K562 (cell line): ENCODE results near the gene GAK. TPM values are rescaled to one million over a fixed set of nuclear protein-coding genes. Genes with fewer than 3 reads are reported as not detected.
"Not testable (repeated sequence)": the region's sequence is repeated elsewhere in the genome, so short reads cannot be mapped to it uniquely, and the experiment has no call there.

Experiments used
- ATAC-seq: fragments of 200-7000 bp; cut with Tn5 transposase; 3 replicates; pipeline ENCODE4 v1.9.1; 2020; ENCODE audit warnings: moderate library complexity
- BruUV-seq: library from RNA; stranded (reverse); fragments of 400-500 nt; replicated peaks from 2 replicates; lab custom pipeline; 2021; lab: Mats Ljungman, UMichigan
- CTCF ChIA-PET: fragments of 300-600 bp; formaldehyde crosslinking; extraction: SDS; loops from one replicate; lab custom pipeline; 2021; ENCODE audit warnings: low intra/inter-chr PET ratio; lab: Yijun Ruan, JAX
- POLR2A ChIA-PET: fragments of 300-600, 350-650 bp; sonication (Branson Sonifier 250); formaldehyde crosslinking; extraction: SDS; loops from one replicate; lab custom pipeline; 2021; ENCODE audit warnings: antibody characterized with exemption, inconsistent platforms; lab: Yijun Ruan, JAX
- DNase-seq, 4 experiments: peaks; one replicate each; pipeline versions ENCODE4 v3.0.0 to v3.0.0-alpha.2; 2011 to 2018; ENCODE audit warnings: low spot score in 3 of 4, mixed read lengths in 3 of 4; ENCODE audit errors: extremely low read depth in 1 of 4
- FAIRE-seq: peaks from 2 replicates; lab custom pipeline; 2011; peaks lifted over from hg19 to GRCh38; lab: Jason Lieb, UNC
- H2AFZ ChIP-seq: 2 replicates; pipeline ENCODE4 v1.6.0; 2011; ENCODE audit warnings: low read depth, low read length, control low read depth, inconsistent platforms
- H3K27ac ChIP-seq: fragments of 200-600 bp; 3 replicates; pipeline ENCODE4 v1.8.0; 2011; ENCODE audit warnings: low read depth, mild to moderate bottlenecking, control low read depth, inconsistent platforms, low read length, moderate library complexity, mixed read lengths; ENCODE audit errors: extremely low read depth
- H3K27me3 ChIP-seq, 2 experiments: fragments of 300-600 bp in 1 of 2; 2 replicates in 1 of 2; 3 replicates in 1 of 2; pipeline versions ENCODE4 v1.6.0 to v1.8.0; 2011; ENCODE audit warnings: inconsistent platforms in 2 of 2, low read length in 2 of 2, mild to moderate bottlenecking in 1 of 2, mixed read lengths in 1 of 2, moderate library complexity in 1 of 2; ENCODE audit not compliant: control insufficient read depth in 2 of 2, insufficient read depth in 2 of 2
- H3K36me3 ChIP-seq: fragments of 300-600 bp; 3 replicates; pipeline ENCODE4 v1.8.0; 2011; ENCODE audit warnings: mild to moderate bottlenecking, low read length, inconsistent platforms; ENCODE audit not compliant: control insufficient read depth, insufficient read depth
- H3K4me1 ChIP-seq, 2 experiments: fragments of 200-600 bp in 1 of 2; replicated peaks in 1 of 2; 2 replicates in 1 of 2; 3 replicates in 1 of 2; pipeline versions ENCODE4 v1.5.1 to v1.8.0; 2011; ENCODE audit warnings: inconsistent platforms in 2 of 2, low read length in 2 of 2, mild to moderate bottlenecking in 1 of 2, mixed read lengths in 1 of 2, moderate library complexity in 1 of 2; ENCODE audit not compliant: control insufficient read depth in 2 of 2, insufficient read depth in 2 of 2
- H3K4me2 ChIP-seq: 2 replicates; pipeline ENCODE4 v1.6.1; 2011; ENCODE audit warnings: low read length, control low read depth, inconsistent platforms, mixed read lengths; ENCODE audit not compliant: insufficient read depth
- H3K4me3 ChIP-seq: fragments of 200-600 bp; sonication (generic), shearing (Covaris generic); 2 replicates; pipeline ENCODE4 v1.5.1; 2016; ENCODE audit warnings: control low read depth, inconsistent platforms
- H3K79me2 ChIP-seq: fragments of 200-600 bp; 3 replicates; pipeline ENCODE4 v1.8.0; 2011; ENCODE audit warnings: low read length, inconsistent platforms; ENCODE audit not compliant: control insufficient read depth, insufficient read depth
- H3K9ac ChIP-seq, 2 experiments: 2 replicates each; pipeline versions ENCODE4 v1.6.0 to v1.6.1; 2011; ENCODE audit warnings: low read depth in 2 of 2, low read length in 2 of 2, control low read depth in 1 of 2, inconsistent platforms in 1 of 2, mild to moderate bottlenecking in 1 of 2, mixed read lengths in 1 of 2; ENCODE audit not compliant: insufficient read depth in 1 of 2
- H3K9me1 ChIP-seq: one replicate; pipeline ENCODE4 v1.6.0; 2011; ENCODE audit warnings: inconsistent platforms, mild to moderate bottlenecking, low read length, moderate library complexity; ENCODE audit not compliant: control insufficient read depth, insufficient read depth
- H3K9me3 ChIP-seq: replicated peaks from 2 replicates; pipeline ENCODE4 v1.5.1; 2011; ENCODE audit warnings: low read depth, low read length, inconsistent platforms; ENCODE audit not compliant: control insufficient read depth, insufficient read depth
- H4K20me1 ChIP-seq: replicated peaks from 2 replicates; pipeline ENCODE4 v1.6.1; 2011; ENCODE audit warnings: low read length, inconsistent platforms, mixed read lengths; ENCODE audit not compliant: control insufficient read depth, insufficient read depth
- ZNF77 ChIP-seq: fragments of 250-450 bp; sonication (Bioruptor Pico); IDR thresholded peaks from 2 replicates; pipeline ENCODE4 v1.5.0; 2020
- whole genome bisulfite sequencing: fragments of 100-300 bp; shearing (Covaris generic); methylation state at CpG from one replicate; pipeline ENCODE4 v1.1.6; 2016; ENCODE audit warnings: low coverage, mixed read lengths; ENCODE audit not compliant: insufficient coverage; ENCODE audit errors: missing lambda C conversion rate; 5-methylcytosine and 5-hydroxymethylcytosine counted together
- in situ Hi-C: fragments of 300-500 bp; cut with MboI; formaldehyde crosslinking; loops from 4 replicates; pipeline ENCODE4 v1.15.0; 2018; ENCODE audit warnings: inconsistent platforms, mixed read lengths
- intact Hi-C: fragments of 100-400 bp; cut with micrococcal nuclease; formaldehyde crosslinking; loops from 2 replicates; pipeline ENCODE4 v1.14.2; 2022
- polyA plus RNA-seq, 8 experiments: library from polyadenylated mRNA; depleted of rRNA in 4 of 8; stranded (reverse) in 5 of 8; unstranded in 3 of 8; fragments of >200 nt; fragmentation: Nextera tagmentation in 2 of 8; fragmentation: Illumina TruSeq in 1 of 8; extraction: Ambion mirVana in 2 of 8; extraction: Trizol in 1 of 8; gene quantifications; 2 replicates each; pipeline versions ENCODE4 v1.2.1 to v1.2.3, GENCODE V29; 2011 to 2014; ENCODE audit warnings: inconsistent platforms in 1 of 8, missing spikeins in 1 of 8
- total RNA-seq, 7 experiments: library from RNA; depleted of rRNA in 6 of 7; stranded (reverse); fragments of >200 nt in 6 of 7; fragmentation: Illumina TruSeq in 2 of 7; extraction: Trizol in 2 of 7; gene quantifications; 2 replicates each; pipeline versions ENCODE4 v1.2.1 to v1.2.3, GENCODE V29; 2011 to 2021; ENCODE audit warnings: low replicate concordance in 1 of 7
- TF ChIP-seq, protein P1 (sequence below): fragments of 250-450 bp; sonication (Bioruptor Pico); IDR thresholded peaks from 2 replicates; pipeline ENCODE4 v1.8.0; 2022; ENCODE audit warnings: moderate library complexity, mild to moderate bottlenecking, inconsistent platforms

Gene GAK
- total and polyA plus RNA-seq, 9 of the 15 experiments (the other 6 are each of a cell fraction or from before 2014, with no cell fraction given) = 1.3 to 102 (median 16.2) TPM

DNA sequence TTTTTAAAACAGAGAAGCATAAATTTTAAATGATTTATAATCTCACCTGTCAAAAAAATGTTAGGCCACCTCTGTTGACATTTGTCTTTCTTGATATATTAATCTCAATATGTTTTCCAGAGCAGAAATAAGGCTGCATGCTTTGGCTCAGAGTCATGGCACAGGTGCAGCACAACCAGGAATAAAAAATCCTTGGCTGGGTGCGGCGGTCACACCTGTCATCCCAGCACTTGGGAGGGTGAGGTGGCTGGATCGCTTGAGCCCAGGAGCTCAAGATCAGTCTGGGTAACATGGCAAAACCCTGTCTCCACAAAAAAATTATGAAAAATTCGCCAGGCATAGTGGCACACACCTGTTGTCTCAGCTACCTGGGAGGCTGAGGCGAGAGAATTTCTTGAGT lies 124.3 kb downstream of the GAK start:
- FAIRE-seq (no peak), DNase-seq (no peak), ATAC-seq (no peak)
- no peak for TF ChIP-seq ZNF77 (CRISPR knock-in tag)
- TF ChIP-seq, protein P1, sequence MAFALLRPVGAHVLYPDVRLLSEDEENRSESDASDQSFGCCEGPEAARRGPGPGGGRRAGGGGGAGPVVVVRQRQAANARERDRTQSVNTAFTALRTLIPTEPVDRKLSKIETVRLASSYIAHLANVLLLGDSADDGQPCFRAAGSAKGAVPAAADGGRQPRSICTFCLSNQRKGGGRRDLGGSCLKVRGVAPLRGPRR = no peak
- Histone ChIP-seq H3K36me3 (no peaks in the 10 kb centered on the region), H3K27ac (no peak overlapping the region), H3K9me3 (no peaks in the 10 kb centered on the region), H3K4me1 (peaks cover 0 to 12% of the 10 kb centered on the region in 2 experiments; a peak in 2 of 5 replicates), H3K4me3 (no peak overlapping the region), H3K27me3 (peaks cover 10 to 30% of the 10 kb centered on the region in 2 experiments), H3K79me2 (no peaks in the 10 kb centered on the region), H4K20me1 (no peaks in the 10 kb centered on the region), H3K9me1 (no peaks in the 10 kb centered on the region), H3K9ac (no peak overlapping the region), H2AFZ (no peak overlapping the region), H3K4me2 (no peak overlapping the region)
- WGBS = 46% methylated on average over 5 of the region's 5 CpGs
- in situ Hi-C loops (no loop called here), intact Hi-C loops (no loop called here)
- POLR2A ChIA-PET = no interaction called here
- CTCF ChIA-PET = no interaction called here
- no TSS peak for BruUV-seq

DNA sequence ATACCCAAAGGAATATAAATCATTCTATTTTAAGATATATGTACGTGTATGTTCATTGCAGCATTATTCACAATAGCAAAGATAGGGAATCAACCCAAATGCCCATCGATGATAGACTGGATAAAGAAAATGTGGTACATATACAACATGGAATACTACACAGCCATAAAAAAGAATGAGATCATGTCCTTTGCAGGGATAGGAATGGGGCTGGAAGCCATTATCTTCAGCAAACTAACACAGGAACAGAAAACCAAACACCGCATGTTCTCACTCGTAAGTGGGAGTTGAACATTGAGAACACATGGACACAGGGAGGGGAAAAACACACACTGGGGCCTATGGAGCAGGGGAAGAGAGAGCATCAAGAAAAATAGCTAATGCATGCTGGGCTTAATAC lies 125.1 kb downstream of the GAK start:
- H3K9ac ChIP-seq, H2AFZ ChIP-seq, H3K79me2 ChIP-seq, H4K20me1 ChIP-seq, H3K4me2 ChIP-seq, POLR2A ChIA-PET, in situ Hi-C loops, intact Hi-C loops, DNase-seq, ATAC-seq, FAIRE-seq, H3K27ac ChIP-seq, H3K9me1 ChIP-seq, BruUV-seq, H3K36me3 ChIP-seq, H3K4me3 ChIP-seq, H3K9me3 ChIP-seq: not testable (repeated sequence)
- WGBS = 4% methylated on average over 4 of the region's 4 CpGs
- H3K4me1 ChIP-seq = peaks cover 0 to 12% of the 10 kb centered on the region in 2 experiments; a peak in 2 of 5 replicates
- peaks cover 5 to 26% of the 10 kb centered on the region in 2 experiments; a peak in 3 of 5 replicates for H3K27me3 ChIP-seq
- CTCF ChIA-PET = interaction anchor here (0.6 kb wide), 1 partner anchor 253 kb away, joined by 3 read pairs; no protein-coding TSS in a partner anchor
